ENCODE results near the gene VTN.

DNA sequence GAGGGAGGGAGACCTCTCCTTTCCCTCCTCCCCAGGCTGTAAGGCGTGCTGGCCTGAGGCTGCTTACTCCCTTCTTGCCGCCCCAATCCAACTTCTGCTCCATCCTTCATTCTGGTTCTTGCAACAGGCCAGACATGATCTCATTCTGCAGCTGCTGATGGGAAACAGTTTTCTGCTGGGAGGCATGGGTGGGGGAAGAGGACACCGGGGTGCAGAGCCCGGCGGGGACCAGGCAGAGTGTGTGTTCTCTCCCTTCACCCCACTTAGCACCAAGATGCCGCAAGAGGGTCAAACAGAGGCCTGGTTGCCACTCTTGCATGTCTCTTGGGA, 2.8 kb upstream of the VTN start:
- TF ChIP-seq EZH2 (IDR thresholded peaks at IDR 0.05; ENCODE audit: borderline replicate concordance, low read length) = no peak
- TF ChIP-seq CTCF (IDR thresholded peaks at IDR 0.05; ENCODE audit: low read length) = no peak

All from OCI-LY1 (cell line).